Coronary artery (tissue), 2 donors: ENCODE data around the gene RNASET2.
"Not testable (repeated sequence)": the region's sequence is repeated elsewhere in the genome, so short reads cannot be mapped to it uniquely, and the experiment has no call there.

Source experiments
- DNase-seq: peaks from one replicate; pipeline ENCODE4 v3.0.0-alpha.2; 2017; ENCODE audit warnings: low spot score
- H3K27ac ChIP-seq, 2 donors: fragments of 200-600 bp; sonication (generic); one replicate each; pipeline ENCODE4 v1.5.1; 2016 to 2019
- H3K4me3 ChIP-seq: fragments of 200-600 bp; sonication (generic); 2 replicates; pipeline ENCODE4 v1.5.1; 2016; ENCODE audit warnings: mild to moderate bottlenecking, moderate library complexity
- TF ChIP-seq, protein P1 (sequence below): fragments of 200-600 bp; sonication (generic); IDR thresholded peaks from one replicate; pipeline ENCODE4 v1.5.1; 2019; ENCODE audit warnings: antibody characterized with exemption

RNASET2 gene

DNA sequence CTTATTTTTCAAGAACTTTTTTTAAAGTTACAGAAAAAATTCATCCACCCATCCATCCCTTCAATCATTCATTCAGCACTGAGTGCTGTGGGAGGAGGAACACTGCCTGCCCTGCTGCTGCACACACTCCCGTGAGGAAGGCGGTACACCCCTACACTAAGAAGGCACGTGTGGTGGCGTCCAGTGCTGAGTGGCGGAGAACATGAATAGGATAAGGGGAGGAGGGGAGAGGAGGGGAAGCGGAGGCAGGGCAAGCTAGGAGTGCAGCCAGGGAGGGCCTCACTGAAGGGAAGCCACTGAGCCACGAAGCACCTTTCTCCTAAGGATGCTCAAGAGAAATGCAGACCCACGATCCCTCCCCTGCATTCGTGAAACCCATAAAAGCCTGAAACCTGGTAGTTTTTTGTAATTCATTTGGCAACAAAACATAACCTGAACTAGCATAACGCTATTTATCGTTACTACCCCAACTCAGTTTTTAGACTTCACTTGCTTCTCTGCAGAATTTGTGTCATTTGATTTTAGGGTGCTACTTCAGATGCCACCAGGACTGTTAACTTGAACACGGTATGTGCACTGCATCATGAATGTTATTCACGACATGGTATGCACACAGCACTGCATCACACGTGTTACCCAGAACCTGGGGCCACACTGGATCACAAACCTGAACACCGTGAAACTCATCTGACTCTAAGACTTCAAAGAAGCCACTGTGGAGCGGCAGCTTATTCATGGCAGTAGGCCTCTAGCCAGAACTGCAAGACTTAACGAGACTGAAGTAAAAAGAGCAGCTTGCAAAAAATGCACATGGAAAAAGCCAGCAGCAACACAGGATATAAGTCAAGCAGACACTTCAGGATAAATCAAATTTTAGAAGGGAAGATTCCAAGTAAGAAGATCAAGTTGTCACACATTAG lies 3.5 kb downstream of the RNASET2 start:
- H3K4me3 ChIP-seq: no peak overlapping the region
- TF ChIP-seq, protein P1, sequence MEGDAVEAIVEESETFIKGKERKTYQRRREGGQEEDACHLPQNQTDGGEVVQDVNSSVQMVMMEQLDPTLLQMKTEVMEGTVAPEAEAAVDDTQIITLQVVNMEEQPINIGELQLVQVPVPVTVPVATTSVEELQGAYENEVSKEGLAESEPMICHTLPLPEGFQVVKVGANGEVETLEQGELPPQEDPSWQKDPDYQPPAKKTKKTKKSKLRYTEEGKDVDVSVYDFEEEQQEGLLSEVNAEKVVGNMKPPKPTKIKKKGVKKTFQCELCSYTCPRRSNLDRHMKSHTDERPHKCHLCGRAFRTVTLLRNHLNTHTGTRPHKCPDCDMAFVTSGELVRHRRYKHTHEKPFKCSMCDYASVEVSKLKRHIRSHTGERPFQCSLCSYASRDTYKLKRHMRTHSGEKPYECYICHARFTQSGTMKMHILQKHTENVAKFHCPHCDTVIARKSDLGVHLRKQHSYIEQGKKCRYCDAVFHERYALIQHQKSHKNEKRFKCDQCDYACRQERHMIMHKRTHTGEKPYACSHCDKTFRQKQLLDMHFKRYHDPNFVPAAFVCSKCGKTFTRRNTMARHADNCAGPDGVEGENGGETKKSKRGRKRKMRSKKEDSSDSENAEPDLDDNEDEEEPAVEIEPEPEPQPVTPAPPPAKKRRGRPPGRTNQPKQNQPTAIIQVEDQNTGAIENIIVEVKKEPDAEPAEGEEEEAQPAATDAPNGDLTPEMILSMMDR: no peak
- no peak overlapping the region for H3K27ac ChIP-seq
- no peak for DNase-seq

DNA sequence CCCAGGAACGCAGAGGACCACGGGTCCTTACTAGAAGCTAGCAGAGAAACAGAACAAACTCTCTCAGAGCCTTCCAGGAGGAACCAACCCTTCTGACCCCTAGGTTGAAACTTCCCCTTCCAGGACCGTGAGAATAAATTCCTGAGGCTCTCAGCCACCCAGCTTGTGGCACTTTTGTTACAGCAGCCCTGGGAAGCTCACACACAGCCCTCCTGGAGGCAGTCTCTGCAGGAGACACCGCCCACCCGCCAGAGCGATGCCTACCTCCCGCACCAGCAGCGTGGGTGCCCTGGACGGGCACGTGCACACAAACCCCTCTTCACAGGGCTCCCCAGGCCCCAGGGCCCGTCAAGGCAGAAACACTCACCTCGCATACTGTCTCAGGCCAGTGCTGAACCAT lies 4.2 kb downstream of the RNASET2 start:
- H3K27ac ChIP-seq: no peak overlapping the region
- DNase-seq: no peak
- no peak overlapping the region for H3K4me3 ChIP-seq
- TF ChIP-seq, protein P1: no peak

DNA sequence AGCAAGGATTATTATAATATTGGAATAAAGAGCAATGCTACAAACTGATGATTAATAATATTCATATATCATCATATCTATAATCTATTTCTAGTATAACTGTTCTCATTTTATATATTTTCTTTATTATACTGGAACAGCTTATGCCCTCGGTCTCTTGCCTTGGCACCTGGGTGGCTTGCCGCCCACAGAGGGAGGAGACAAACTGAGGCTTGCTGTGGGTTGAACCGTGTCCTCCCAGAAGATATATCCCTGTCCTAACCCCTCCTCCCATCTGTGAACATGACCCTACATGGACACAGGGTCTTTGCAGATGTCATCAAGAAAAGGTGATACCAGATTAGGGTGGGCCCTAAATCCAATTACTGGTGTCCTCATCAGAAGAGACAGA lies 4.7 kb downstream of the RNASET2 start:
- no peak overlapping the region for H3K27ac ChIP-seq
- TF ChIP-seq, protein P1: no peak
- no peak overlapping the region for H3K4me3 ChIP-seq
- no peak for DNase-seq

DNA sequence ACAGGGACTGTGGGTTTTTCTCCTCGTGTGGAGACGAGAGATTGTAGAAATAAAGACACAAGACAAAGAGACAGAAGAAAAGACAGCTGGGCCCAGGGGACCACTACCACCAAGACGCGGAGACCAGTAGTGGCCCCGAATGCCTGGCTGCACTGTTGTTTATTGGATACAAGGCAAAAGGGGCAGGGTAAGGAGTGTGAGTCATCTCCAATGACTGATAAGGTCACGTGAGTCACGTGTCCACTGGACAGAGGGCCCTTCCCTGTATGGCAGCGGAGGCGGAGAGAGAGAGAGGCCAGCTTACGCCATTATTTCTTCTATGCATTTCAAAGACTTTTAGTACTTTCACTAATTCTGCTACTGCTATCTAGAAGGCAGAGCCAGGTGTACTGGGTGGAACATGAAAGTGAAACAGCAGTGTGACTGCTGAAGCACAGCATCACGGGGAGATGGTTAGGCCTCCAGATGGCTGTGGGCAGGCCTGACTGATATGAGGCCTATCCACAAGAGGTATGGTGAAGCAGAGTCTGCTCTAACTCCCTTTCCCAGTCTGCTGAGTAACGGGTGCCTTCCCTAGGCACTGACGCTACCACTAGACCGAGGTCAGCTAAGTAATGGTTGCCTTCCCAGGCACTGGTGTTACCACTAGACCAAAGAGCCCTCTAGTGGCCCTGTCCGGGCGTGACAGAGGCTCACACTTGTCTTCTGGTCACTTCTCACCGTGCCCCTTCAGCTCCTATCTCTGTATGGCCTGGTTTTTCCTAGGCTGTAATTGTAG lies 5.3 kb downstream of the RNASET2 start:
- Histone ChIP-seq H3K4me3 (peak overlapping the region; percentile 50), H3K27ac (peak overlapping the region in 1 of 2 donors; percentile 72)
- TF ChIP-seq, protein P1: peak; percentile 20
- DNase-seq: not testable (repeated sequence)

DNA sequence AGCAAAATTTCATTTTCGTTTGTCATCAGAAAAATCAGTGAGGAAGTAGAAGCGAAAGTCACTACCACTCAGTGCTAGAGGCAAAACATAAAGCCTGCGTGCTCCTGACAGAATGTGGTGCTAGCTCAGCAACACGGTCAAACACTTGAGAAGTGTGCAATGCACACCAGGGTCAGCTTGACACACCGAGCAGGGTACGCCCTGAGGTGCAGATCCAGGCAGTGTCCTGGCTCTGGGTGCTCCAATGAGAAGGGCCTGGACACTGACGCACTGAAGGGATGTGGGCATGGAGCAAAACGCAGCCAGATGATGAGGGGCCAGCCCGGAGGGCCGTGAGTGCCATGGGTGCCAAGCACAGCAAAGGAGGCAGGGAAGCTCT lies 5.9 kb downstream of the RNASET2 start:
- TF ChIP-seq, protein P1: no peak
- no peak for DNase-seq
- Histone ChIP-seq H3K4me3 (no peak overlapping the region), H3K27ac (peak overlapping the region in 1 of 2 donors; percentile 72)

DNA sequence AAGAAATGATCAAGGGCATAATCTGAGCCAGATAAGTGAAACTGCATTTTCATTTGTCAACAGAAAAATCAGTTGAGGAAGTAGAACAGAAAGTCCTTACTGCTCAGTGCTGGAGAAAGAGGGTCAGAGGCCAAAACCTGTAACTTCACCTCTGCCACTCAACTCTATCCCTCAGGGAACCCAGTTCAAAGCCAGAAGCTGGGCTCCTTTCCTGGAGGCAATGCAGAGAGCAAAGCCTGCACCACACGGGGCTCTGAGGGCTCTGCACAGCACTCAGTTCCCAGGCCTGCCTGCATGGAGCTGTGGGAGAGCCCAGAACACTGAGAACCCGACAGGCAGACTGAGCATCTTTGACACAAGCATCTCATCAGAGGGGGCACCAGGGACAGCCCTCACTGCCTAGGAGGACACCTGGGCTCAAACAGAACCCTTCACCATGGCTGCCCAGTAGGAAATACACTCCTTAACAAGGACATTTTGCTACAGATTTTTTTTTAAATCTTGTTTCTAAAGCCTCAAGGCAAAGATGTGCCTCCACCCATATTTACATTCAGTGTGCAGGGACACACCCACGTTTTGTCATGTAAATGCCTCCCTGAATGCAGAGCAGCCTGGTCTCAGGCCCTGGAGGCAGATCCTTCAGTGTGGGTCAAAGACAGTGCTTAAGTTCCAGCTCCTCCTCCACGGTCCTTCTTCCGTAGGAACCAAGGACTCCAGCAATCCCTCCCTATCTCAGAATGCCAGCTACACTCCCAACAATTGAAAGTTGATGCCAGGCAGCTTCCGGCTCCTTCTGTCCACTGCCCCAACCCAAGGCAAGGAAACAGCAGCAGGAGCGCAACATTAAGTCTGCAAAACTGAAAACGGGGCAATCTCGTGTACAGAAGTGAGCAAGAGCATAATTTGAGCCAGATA lies 6.6 kb downstream of the RNASET2 start:
- H3K4me3 ChIP-seq: no peak overlapping the region
- H3K27ac ChIP-seq: peak overlapping the region in 1 of 2 donors; percentile 72
- DNase-seq: no peak
- TF ChIP-seq, protein P1: no peak

DNA sequence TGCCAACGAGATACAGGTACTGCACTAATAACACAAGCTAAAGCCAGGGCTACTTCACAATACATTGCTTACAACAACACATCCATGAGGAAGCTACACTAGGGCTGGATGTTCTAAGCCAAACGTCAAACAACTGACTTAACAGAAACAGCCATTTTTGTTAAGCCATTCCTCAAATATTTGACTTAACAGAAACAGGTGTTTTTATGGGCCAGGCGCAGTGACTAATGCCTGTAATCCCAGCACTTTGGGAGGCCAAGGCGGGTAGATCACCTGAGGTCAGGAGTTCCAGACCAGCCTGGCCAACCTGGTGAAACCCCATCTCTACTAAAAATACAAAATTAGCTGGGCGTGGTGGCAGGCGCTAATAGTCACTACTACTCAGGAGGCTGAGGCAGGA lies 7.6 kb downstream of the RNASET2 start:
- not testable (repeated sequence) for DNase-seq, H3K4me3 ChIP-seq, H3K27ac ChIP-seq
